IPS-15b (cell line): ENCODE data around the gene EIF2B2.

Source experiments
- H3K27me3 ChIP-seq: one replicate; pipeline ENCODE4 v1.6.1; 2013; ENCODE audit warnings: low read length; ENCODE audit not compliant: control insufficient read depth, insufficient read depth
- H3K36me3 ChIP-seq: one replicate; pipeline ENCODE4 v1.6.1; 2013; ENCODE audit warnings: low read length; ENCODE audit not compliant: control insufficient read depth, insufficient read depth
- H3K4me1 ChIP-seq: one replicate; pipeline ENCODE4 v1.6.1; 2013; ENCODE audit warnings: mild to moderate bottlenecking, low read length; ENCODE audit not compliant: control insufficient read depth, insufficient read depth
- H3K4me3 ChIP-seq: one replicate; pipeline ENCODE4 v1.5.1; 2013; ENCODE audit warnings: low read depth, low read length
- H3K9ac ChIP-seq: one replicate; pipeline ENCODE4 v1.6.1; 2013; ENCODE audit warnings: low read depth, mild to moderate bottlenecking, low read length
- H3K9me3 ChIP-seq: one replicate; pipeline ENCODE4 v1.6.1; 2013; ENCODE audit warnings: mild to moderate bottlenecking, low read length; ENCODE audit not compliant: control insufficient read depth, insufficient read depth

Gene EIF2B2

GRCh38 chr14:75025876-75026275 lies 23.2 kb downstream of the EIF2B2 start:
- no peak overlapping the region for H3K4me3 ChIP-seq
- H3K9ac ChIP-seq = no peak overlapping the region
- H3K36me3 ChIP-seq = no peaks in the 10 kb centered on the region
- no peaks in the 10 kb centered on the region for H3K4me1 ChIP-seq
- no peaks in the 10 kb centered on the region for H3K9me3 ChIP-seq
- H3K27me3 ChIP-seq = no peaks in the 10 kb centered on the region

DNA sequence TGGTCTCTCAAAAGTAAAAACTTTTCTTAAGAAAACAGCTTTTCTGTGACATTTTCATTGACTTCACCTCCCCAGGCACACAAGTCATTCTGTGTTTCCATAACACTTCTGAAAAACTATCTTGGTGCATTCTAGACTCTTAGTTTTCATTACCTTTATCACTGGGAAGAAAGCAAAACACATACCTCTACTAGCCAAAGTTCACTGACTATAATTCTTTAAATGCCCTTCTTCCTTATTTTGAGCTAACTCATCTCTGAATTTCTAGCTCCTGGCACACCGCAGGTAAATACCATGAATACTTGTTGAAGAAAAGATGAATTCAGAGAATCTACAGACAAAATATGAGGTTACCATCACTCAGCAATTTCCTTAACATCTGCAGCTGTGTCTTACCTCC lies 27.4 kb downstream of the EIF2B2 start:
- no peaks in the 10 kb centered on the region for H3K36me3 ChIP-seq

GRCh38 chr14:75032939-75033338 lies 30.2 kb downstream of the EIF2B2 start:
- no peaks in the 10 kb centered on the region for H3K4me1 ChIP-seq
- H3K9ac ChIP-seq = no peak overlapping the region
- H3K27me3 ChIP-seq = no peaks in the 10 kb centered on the region
- H3K4me3 ChIP-seq = no peak overlapping the region
- no peaks in the 10 kb centered on the region for H3K9me3 ChIP-seq
- no peaks in the 10 kb centered on the region for H3K36me3 ChIP-seq

More for the DNA sequence above, 27.4 kb downstream of the EIF2B2 start:
- H3K4me1 ChIP-seq = no peaks in the 10 kb centered on the region
- H3K4me3 ChIP-seq = no peak overlapping the region
- H3K9ac ChIP-seq = no peak overlapping the region
- H3K9me3 ChIP-seq = no peaks in the 10 kb centered on the region
- no peaks in the 10 kb centered on the region for H3K27me3 ChIP-seq

GRCh38 chr14:75040507-75040906 lies 37.8 kb downstream of the EIF2B2 start:
- Histone ChIP-seq H3K27me3 (no peaks in the 10 kb centered on the region), H3K36me3 (peaks cover 4% of the 10 kb centered on the region), H3K4me3 (no peak overlapping the region), H3K4me1 (no peaks in the 10 kb centered on the region), H3K9me3 (no peaks in the 10 kb centered on the region), H3K9ac (no peak overlapping the region)

DNA sequence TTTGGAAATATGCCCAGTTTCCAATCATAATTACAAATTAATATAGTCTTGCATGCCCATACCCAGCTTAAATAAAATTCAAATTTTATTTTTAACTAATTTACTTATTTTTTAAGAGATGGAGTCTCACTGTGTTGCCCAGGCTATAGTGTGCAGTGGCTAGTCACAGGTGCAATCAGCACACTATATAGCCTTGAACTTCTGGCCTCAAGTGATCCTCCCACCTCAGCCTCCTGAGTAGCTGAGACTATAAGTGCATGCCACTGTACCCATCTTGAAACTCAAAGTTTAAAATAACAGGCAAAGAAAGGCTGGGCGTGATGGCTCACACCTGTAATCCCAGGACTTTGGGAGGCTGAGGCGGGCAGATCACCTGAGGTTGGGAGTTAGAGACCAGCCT lies 38.2 kb downstream of the EIF2B2 start:
- Histone ChIP-seq H3K9me3 (no peaks in the 10 kb centered on the region), H3K9ac (no peak overlapping the region), H3K4me1 (no peaks in the 10 kb centered on the region), H3K4me3 (no peak overlapping the region), H3K36me3 (peaks cover 4% of the 10 kb centered on the region), H3K27me3 (no peaks in the 10 kb centered on the region)

DNA sequence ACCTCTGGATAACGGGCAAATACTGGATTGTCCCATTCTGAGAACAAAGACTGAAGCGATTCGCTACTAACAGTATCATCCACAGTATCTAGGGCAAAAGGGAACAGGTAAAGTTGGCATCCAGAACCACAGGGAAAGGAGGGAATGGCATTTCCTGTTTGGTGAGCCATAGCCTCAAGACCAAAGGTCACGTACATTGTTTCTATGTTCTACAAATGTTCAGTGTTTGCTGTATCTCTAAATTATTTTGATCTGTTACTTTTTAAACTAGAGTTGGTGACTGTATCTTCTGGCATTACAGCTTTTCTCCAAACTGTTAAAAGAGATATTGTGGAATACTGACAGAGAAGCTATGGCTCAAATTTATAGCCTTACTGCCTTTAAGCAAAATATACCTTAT lies 38.9 kb downstream of the EIF2B2 start:
- H3K9me3 ChIP-seq = no peaks in the 10 kb centered on the region
- H3K36me3 ChIP-seq = peaks cover 4% of the 10 kb centered on the region
- no peak overlapping the region for H3K4me3 ChIP-seq
- no peaks in the 10 kb centered on the region for H3K4me1 ChIP-seq
- no peaks in the 10 kb centered on the region for H3K27me3 ChIP-seq
- no peak overlapping the region for H3K9ac ChIP-seq

DNA sequence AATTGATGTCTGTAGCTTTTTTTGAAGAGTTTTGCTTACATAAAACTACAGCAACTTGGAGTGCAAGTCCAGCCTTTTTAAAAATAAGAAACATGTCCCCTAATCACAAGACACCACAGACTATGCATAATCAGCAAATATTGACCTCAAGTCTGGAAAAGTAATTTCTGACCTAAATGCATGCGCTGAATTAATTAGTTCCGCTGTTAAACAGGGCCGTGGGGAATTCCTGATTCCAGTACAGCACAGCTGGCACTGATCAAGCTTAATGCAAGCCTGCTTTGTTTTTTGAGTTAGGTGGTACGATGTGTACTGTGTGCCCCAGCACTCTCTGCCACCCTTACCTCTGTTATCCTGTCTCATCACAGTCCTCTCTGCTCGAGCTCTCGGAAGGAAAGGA lies 39.3 kb downstream of the EIF2B2 start:
- H3K9ac ChIP-seq = no peak overlapping the region
- no peak overlapping the region for H3K4me3 ChIP-seq
- peaks cover 4% of the 10 kb centered on the region for H3K36me3 ChIP-seq

DNA sequence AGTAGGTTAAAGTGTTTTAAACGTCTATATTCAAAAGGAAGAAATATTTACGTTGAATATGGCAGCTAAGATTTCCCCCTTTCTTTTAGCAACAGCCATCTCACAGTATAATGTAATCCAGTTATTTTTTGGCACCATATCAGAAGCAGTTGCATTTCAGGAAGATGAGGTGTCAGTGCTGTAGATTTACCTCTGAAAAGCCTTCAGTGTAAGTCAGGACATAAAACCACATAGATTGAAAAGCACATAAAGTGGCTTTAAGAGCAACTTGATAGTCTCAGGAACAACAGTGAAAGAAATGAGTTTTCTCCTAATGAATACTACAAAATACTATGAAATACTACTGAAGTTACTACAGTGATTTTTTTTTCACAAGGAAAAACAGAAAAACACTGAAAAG lies 41.6 kb downstream of the EIF2B2 start:
- H3K36me3 ChIP-seq = no peaks in the 10 kb centered on the region
- no peaks in the 10 kb centered on the region for H3K27me3 ChIP-seq

More for the DNA sequence above, 39.3 kb downstream of the EIF2B2 start:
- Histone ChIP-seq H3K27me3 (no peaks in the 10 kb centered on the region), H3K4me1 (no peaks in the 10 kb centered on the region), H3K9me3 (no peaks in the 10 kb centered on the region)

DNA sequence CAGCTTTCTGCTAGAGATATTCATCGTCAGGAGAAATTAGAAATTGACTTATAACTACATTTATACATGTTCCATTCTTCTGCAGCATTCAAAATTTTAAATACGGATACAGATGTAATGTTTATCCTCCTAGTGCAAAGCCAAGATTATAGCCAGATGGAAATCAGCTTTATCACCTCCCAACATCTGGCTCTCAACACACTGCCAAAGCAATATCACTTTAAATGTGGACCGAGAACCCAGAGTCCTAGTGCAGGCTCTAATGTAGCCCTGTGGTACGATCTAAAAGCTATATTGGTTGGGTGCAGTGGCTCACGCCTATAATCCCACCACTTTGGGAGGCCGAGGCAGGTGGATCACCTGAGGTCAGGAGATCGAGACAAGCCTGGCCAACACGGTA lies 42.0 kb downstream of the EIF2B2 start:
- Histone ChIP-seq H3K4me1 (no peaks in the 10 kb centered on the region), H3K36me3 (no peaks in the 10 kb centered on the region), H3K9ac (no peak overlapping the region), H3K9me3 (no peaks in the 10 kb centered on the region), H3K4me3 (no peak overlapping the region), H3K27me3 (no peaks in the 10 kb centered on the region)

More for the DNA sequence above, 41.6 kb downstream of the EIF2B2 start:
- H3K4me1 ChIP-seq = no peaks in the 10 kb centered on the region
- H3K9ac ChIP-seq = no peak overlapping the region
- H3K4me3 ChIP-seq = no peak overlapping the region
- no peaks in the 10 kb centered on the region for H3K9me3 ChIP-seq

DNA sequence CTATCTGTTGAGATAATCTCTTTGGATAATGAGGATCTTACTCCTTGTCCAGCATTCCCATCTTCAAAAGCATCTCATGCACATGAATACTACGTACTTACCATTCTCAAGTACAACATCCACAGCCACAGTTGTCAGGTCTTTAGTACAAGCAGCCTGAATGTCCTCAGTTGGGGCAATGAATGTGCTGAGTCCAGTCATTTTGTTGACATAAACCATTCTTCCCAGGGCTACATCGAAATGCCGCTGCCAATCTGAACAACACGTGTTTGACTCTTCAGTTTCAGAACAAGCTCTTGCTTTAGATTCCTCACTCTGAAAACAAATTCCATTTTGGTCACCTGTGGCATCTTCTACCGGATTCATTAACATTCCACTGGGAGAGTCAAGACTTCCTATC lies 43.6 kb downstream of the EIF2B2 start:
- H3K4me1 ChIP-seq = no peaks in the 10 kb centered on the region
- no peaks in the 10 kb centered on the region for H3K9me3 ChIP-seq
- H3K27me3 ChIP-seq = no peaks in the 10 kb centered on the region
- no peaks in the 10 kb centered on the region for H3K36me3 ChIP-seq
- no peak overlapping the region for H3K9ac ChIP-seq
- no peak overlapping the region for H3K4me3 ChIP-seq

- H3K27me3 ChIP-seq = no peaks in the 10 kb centered on the region
- no peaks in the 10 kb centered on the region for H3K36me3 ChIP-seq
- H3K9ac ChIP-seq = no peak overlapping the region
- no peak overlapping the region for H3K4me3 ChIP-seq
- no peaks in the 10 kb centered on the region for H3K9me3 ChIP-seq
- H3K4me1 ChIP-seq = no peaks in the 10 kb centered on the region
Measured at GRCh38 chr14:75046899-75047298, 44.2 kb downstream of the EIF2B2 start.

GRCh38 chr14:75047506-75047905 lies 44.8 kb downstream of the EIF2B2 start:
- H3K36me3 ChIP-seq = no peaks in the 10 kb centered on the region
- no peak overlapping the region for H3K9ac ChIP-seq
- H3K27me3 ChIP-seq = no peaks in the 10 kb centered on the region
- no peaks in the 10 kb centered on the region for H3K4me1 ChIP-seq
- H3K4me3 ChIP-seq = no peak overlapping the region
- H3K9me3 ChIP-seq = no peaks in the 10 kb centered on the region

DNA sequence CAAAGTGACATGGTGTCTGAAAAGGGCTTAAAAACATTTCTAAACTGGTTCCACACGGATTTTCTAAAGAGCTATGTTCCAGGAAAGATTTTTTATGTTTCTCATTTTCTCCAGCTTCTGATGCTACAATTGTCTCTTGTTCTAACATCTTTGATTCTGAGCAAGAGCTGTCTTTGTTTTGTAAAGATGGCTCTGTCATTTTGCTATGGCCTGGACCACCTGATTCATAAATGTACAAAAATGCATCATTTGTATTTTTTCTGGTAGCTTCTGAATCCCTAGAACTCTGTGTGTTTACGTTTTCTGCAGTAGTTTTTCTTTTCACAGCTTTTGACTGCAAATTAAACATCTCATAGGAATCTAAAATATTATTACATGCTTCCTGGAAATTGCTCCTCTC lies 45.4 kb downstream of the EIF2B2 start:
- H3K9me3 ChIP-seq = no peaks in the 10 kb centered on the region
- H3K36me3 ChIP-seq = no peaks in the 10 kb centered on the region
- H3K4me1 ChIP-seq = no peaks in the 10 kb centered on the region
- H3K4me3 ChIP-seq = no peak overlapping the region
- no peaks in the 10 kb centered on the region for H3K27me3 ChIP-seq
- H3K9ac ChIP-seq = no peak overlapping the region
